HG02623 (cell line): ENCODE results near the gene ZFP42.
"Not testable (repeated sequence)": the region's sequence is repeated elsewhere in the genome, so short reads cannot be mapped to it uniquely, and the experiment has no call there.

Source experiments
- ATAC-seq: cut with Tn5 transposase; IDR thresholded peaks from one replicate; pipeline ENCODE4 v1.9.1; 2021; ENCODE audit warnings: moderate library complexity; ENCODE audit not compliant: unreplicated experiment

The ZFP42 gene

DNA sequence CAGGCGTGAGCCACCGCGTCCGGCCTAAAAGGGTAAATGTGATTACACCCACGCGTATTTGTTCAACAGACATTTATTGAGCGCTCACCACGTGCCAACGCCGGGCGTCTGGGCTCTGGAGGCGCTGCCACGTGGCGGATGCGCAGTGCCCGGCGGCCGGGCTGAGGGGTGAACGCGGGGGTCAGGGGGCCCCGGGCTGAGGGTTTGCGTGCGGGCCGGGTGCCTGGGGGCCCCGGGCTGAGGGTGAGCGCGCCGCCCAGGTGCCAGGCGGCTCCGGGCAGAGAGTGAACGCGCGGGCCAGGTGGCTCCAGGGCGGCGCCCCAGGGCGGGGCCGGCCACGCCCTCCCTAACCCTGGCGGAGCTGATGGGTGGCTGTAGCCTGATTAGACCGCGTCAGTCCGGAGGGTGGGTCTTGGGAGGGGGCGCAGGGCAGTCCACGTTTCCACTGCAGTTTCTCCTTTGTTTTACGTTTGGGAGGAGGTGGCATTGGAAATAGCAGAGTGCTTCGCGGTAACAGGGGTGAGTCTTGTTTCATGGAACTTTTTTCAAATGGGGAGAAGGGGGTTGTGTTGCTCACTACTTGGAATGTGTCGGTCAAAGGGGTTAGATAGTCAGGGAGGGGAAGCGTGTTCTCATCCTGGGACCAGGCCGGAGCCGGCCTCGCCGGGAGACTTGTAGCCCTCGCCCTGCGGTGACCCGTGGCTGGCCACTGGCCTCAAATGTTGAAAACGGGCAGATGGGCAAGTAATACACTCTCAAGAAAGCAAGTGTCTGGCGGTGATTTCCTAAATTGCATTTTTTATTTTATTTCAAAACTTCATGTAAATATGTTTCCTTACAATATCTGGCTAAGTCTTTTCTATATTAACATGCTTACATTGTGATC, at the start of gene ZFP42:
ZFP42 (plus strand) TSS at position 450 of the 886 bp plus-strand sequence. CDS start 7,037 bp downstream, outside the sequence.
- no peak for ATAC-seq

DNA sequence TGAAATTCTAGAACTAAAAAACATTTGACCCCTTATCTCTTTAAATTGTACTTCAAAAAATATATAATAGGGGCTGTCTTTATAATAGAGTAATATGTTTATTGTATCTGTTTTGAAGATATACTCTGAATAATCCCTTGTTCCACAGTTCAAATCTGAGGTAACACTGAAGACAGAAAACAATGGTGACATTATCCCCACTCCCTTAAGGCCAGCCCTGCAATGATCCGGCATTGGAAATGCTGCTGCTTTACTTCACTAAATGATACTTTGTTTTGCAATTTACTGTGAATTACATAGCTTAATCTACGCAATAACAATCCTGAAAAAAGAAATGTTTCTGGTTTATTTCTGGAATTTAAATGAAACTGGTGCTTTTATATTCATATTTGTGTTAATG, 34.4 kb upstream of the ZFP42 start:
- ATAC-seq: no peak

DNA sequence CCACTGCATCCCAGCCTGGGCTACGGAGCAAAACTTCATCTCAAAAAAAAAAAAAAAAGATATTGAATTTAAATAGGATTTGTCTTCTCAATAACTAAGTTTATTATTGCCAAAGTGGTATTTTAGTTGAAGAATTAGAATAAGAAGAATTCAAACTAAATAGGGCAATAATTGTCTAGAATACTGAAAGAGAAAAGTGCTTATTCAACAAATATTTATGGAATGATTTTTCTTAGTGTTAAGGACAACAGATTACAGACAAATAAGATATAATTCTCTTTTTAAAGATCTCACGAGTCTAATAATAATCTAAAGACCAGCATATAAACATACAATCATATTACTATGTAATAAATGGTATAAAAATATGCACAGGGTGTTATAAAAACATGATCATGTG, 33.6 kb upstream of the ZFP42 start:
- no peak for ATAC-seq

DNA sequence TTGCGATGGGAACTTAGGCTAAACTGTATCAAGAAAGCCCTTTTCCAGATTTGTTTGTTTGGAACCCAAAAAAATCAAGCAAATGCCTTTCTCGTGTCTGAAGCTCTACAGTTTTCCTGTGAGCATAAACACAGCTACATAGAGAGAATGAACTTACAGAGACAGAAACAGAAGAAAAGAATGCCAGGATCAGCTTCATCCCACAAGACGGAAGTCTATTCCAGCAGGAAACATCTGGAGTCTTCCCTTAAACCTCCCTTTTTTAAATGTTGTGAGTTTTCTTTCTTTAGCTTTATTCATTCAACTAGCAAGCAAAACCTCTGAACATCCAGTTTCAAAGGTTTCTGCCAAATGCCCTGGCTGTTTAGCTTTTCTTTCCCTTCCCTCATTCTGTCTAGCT, 32.6 kb upstream of the ZFP42 start:
- ATAC-seq: no peak

DNA sequence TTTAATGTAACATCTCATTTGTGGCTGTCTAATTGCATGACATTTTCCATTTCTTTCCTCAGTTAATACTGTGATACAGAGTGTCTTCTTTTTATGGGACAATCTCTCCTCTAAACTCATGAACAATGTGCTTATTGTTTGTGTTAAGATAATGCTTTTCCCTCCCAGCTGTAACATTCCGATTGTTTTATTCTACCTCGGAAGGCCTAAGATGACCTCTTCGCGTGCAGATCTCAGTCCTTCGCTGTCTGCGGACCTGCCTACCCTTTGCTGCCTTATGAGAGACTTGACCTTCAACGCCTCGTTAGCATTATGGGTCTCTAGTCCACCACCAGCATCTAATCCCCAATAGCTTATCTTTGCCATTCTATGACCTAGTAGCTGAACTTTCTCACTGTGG, 29.8 kb upstream of the ZFP42 start:
- no peak for ATAC-seq

DNA sequence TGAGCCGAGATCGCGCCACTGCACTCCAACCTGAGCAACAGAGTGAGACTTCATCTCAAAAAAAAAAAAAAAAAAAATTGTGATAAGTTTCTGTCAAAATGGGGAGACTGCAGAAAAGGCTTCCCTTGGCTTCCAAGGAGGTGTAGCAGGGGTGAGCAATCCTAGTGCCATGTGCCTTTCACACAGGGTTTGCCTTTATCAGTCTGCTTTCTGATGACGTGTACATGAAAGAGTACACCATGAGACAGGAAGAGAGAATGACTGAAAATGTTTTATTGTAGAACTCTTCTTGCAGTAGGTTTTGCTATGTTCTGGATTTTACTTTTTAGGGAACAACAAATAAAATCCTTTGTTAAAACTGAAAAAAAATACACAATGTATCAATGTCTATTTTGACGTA, 23.4 kb upstream of the ZFP42 start:
- no peak for ATAC-seq

DNA sequence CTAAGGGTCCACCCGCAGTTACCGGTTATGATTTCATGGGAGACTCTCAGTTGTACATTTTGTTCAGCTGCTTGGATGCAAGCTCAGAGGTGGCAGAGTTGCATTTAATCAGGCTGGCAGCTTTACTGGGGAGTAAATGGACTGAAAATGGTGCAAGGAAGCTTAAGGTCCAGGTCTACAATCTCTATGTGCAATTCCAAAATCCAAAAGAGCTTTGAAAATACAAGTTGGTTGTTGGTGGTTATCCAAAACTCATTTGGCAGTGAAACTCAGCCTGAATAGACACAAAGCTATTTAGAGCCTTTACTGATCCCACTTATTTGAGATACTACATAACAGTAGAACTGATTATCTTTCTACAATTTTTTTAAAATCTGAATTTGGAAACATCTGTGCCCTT, 11.8 kb upstream of the ZFP42 start:
- no peak for ATAC-seq

DNA sequence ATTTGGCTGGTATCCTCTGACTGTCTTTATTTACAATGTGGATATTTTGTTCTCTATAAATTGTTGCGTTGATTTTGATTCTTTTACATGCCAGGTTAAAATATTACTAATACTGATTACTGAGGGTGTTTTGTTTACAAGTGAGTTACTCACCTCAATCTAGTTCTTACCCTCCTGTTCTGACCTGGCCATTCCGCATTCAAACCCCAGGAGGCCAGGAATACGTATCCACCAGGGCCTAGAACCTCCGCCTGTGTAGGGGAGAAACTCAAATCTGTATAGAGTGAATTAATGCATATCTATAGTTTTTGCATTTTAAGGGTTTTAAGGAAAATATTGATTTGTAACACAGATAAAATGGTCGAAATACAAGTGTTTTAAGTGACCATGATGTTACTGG, 2.6 kb upstream of the ZFP42 start:
- ATAC-seq: no peak

DNA sequence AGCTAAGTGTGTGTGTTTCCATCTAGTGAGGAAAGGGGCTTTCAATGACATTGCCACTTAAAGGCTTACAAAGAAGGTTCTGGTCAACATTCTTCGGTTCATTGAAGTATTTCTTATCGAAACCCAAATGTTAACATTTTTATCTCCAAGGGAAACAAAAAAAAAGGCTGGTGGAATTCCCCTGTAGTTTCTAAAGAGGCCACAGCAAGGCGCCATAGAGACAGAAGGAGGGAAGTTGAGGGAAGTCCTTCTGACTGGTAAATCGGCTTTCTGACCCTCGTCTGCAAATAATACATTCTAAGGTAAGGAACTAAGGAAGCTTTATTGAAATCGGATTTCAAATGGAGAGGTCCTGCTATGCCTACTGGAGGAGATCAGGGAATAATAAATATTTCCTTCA, 1.7 kb upstream of the ZFP42 start:
- ATAC-seq: no peak

DNA sequence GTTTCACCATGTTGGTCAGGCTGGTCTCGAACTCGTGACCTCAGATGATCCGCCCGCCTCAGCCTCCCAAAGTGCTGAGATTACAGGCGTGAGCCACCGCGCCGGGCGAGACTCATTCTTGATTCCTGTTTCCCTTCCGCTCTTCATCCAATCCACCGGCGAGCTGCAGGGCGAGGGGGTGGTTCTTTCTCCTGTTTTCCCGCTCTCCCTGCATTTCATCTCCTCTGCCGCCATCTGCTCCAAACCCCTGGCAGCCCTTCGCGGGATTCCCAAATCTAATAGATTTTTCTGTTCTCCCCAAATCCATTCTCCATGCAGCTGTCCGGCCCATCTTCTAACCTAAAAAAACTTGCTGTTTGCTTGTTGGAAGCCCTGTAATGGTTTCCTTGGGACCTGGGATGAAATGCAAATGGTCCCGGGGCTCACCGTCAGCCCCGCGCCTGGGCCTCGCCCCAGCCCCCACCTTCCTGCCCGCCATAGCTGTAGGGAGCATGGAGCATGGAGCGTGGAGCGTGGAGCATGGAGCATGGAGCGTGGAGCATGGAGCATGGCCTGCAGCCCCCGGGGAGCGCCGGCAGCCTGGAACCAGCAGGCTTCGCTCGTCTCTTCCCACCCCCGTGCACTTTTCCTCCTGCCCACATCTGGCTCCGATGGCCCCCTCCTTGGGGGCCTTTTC, 1.1 kb downstream of the ZFP42 start:
- ATAC-seq: no peak

DNA sequence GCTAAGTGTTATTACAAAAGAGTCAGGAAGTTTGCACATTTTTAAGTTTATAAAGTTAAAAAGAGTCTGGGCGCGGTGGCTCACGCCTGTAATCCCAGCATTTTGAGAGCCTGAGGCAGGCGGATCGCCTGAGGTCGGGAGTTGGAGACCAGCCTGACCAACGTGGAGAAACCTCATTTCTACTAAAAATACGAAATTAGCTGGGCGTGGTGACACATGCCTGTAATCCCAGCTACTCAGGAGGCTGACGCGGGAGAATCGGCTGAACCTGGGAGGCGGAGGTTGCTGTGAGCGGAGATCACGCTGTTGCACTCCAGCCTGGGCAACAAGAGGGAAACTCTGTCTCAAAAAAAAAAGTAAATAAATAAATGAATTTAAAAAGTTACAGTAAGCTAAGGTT, 2.4 kb downstream of the ZFP42 start:
- ATAC-seq: not testable (repeated sequence)

DNA sequence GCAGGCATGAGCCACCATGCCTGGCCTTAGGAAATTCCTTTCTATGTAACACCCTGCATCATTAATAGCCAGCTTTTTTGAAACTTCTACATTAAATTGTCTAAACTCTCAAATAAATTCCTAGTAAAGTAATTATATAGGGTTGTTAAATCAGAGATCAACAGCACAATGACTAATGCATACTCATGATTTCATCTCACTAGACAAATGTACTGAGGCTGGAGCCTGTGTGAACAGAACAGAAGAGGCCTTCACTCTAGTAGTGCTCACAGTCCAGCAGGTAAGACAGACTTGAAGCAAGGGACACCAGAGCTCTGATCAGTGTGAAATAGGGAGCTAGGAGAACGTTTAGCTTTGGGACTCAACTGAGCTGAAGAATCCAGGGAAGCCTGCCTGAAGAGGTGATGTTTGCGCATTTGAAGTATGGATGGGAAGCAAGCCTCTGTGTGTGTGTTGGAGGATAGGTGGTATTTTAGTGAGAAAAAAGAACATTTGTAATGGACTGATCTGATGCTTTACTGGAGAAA, 3.9 kb downstream of the ZFP42 start:
- no peak for ATAC-seq

DNA sequence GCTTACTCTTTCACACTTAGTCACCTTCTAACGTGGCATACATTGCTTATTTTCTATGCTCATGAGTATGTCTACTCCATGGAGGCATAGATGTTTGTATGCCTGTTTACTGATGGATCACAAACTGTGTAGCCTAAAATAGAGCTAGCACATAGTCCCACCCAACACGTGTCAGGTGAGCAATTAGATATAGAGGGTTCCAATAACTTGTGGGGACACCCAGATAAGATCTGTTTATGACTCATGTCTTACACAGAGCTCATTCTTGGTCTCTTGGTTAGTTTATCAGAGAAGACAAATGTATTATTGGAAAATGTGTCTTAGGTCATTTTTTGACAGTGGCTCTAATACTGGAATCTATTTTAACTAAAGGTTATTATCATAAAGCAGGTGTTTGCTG, 6.8 kb downstream of the ZFP42 start:
- no peak for ATAC-seq

DNA sequence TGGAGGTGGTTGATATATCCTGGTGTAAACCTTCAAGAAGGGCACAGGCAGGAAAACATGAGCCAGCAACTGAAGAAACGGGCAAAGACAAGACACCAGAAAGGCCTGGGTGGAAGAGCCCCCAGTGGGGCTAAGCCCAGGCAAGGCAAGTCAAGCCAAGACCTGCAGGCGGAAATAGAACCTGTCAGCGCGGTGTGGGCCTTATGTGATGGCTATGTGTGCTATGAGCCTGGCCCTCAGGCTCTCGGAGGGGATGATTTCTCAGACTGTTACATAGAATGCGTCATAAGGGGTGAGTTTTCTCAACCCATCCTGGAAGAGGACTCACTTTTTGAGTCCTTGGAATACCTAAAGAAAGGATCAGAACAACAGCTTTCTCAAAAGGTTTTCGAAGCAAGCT, 7.2 kb downstream of the ZFP42 start:
- ATAC-seq: no peak

DNA sequence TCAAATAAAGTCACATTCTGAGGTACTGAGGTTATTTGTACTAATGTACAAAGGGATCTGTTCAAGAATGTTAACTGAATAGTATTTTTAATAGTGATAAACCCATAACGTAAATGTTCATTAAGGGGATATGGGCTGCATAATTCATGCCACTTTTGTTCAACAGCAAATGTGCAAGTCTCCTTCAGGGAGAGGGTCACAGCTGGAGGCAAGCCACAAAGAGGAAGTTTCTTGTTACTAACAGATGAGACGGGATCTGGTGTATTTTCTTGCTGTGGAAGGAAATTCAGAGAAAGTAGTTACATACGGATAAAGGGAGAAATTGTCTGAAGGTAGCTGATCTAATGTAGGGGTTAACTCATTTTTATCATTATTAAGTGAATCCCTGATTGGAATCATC, 10.0 kb downstream of the ZFP42 start:
- no peak for ATAC-seq

DNA sequence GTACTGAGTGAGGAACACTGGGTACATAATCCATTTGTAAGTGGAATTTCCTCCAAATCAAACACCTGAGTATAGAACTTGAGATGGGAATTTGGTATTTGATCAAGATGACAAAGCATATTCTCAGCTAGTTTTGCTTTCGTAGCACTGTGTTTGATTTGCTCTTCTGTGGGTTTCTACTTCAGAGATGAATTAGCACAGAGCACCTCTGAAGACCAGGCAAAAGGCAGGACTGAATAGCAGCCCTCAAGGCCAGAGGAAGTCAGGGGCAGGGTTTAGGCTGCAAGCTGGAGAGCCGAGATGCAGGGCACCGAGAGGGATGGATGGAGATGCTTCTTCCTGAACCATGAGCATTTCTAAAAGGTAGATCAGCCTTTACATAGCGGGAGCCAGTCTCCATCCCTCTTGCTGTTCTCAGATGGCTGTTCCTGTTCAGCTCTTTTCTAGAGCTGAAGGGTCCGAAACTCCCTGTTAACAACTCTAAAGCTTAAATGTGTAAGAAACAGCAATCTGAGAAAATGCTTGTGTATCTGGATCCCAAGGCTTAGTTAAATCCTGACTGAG, 10.8 kb downstream of the ZFP42 start:
- ATAC-seq: no peak

DNA sequence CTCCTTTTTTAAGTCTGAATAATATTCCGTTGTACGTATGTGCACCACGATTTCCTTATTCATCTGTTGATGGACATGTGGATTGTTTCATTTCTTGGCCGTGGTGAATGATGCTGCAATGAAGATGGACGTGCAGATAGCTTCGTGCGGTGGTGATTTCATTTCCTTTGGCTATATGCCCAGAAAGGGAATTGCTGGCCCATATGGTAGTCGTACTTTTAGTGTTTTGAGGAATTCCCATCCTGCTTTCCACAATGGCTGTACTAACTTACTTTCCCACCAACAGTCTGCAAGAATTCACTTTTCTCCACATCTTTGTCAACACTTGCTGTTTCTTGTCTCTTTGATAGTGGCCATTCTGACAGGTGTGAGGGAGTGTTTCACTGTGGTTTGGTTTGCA, 12.8 kb downstream of the ZFP42 start:
- no peak for ATAC-seq

DNA sequence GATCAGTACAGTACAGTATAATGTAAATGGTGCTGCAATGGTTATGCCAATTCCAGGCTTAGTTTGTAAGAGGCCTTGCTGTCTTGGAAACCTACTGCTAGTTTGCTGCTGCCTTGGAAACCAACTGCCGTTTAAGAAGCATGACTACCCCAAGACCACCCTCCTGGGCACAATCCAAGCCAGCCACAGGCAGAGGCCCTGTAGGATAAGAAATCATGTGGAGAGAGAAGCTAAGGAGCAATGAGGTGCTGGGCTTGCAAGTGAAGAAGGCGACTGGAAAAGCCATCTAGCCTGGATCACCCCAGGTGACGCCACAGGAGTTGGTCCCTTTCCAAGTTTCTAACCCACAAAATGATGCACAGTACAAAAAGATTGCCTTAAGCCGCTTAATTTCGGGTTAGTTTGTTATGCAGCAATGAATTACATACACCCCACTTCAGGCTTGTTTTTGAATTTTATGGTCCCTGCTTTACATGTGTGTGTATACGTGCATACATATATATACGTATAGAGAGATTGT, 16.9 kb downstream of the ZFP42 start:
- no peak for ATAC-seq

DNA sequence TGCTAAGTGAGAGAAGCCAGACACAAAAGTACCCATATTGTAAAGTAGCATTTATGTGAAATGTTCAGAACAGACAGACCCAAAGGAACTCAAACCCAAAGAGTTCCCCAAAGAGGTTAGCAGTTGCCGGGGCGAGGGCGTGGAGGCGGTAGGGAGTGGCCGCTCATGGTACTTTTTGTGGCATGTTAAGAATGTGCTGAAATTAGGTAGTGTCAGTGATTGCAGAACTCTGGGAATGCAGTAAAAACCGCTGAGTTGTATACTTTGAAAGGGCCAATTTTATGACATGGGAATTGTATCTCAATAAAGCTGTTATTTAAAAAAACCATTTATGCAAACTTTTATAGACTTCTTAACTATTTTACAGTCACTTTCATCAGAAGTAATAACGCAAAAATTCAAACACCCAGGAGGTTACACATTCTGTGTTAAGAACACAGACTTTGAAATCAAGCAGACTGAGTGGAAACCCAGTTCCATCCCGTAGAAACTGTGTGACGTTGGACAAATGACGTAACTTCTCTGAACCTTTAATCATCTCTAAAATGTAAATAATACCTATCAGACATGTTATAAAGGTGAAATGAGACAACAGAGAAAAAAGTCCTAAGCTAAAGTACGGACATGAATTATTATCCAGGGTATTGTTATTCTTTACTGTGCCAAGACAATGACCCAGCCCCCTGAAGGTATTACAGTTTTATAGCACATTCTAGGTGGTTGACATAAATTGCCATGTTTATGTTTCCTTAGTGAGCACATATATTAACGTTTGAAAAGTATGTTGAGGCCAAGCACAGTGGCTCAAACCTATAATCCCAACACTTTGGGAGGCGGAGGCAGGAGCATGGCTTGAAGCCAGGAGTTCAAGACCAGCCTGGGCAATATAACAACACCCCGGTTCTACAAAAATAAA, 19.7 kb downstream of the ZFP42 start:
- no peak for ATAC-seq

DNA sequence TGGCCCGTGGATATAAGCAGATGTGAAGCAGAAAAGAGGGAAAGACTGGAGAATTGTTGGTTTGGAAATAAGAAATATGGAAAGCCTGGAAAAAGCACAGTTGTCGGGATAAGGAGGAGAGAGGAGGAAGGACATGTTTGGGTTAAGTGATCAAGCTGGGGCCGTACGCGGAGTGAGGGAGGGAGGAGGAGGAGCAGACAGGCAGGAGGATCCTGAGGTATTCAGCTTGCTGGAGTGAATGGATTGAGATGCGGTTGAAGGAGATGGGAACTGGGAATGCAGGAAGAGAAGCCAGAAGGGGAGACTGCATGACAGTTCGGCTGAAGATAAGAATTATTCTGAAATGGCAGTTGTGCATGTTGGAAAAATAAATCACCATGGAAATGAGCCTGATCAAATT, 21.2 kb downstream of the ZFP42 start:
- no peak for ATAC-seq

DNA sequence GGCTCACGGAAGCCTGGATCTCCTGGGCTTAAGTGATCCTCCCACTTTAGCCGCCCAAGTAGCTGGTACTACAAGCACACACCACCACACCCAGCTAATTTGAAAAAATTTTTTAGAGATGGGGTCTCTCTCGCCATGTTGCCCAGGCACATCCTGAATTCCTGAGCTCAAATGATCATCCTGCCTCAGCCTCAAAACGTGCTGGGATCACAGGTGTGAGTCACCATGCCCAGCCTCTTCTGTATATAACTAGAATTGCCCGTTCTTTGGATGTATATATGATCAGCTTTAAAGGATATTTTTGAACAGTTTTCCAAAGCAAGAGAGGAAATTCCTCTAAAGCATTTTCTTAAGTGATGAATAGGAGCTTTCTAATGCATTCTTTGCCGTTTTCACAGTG, 22.7 kb downstream of the ZFP42 start:
- no peak for ATAC-seq
